Measurements from ENCODE around the gene PPM1M.

GRCh38 chr3:52254608-52255007 is 9.0 kb downstream of the PPM1M start:
- TF ChIP-seq CTCF (IDR thresholded peaks at IDR 0.05; ENCODE audit: poor library complexity, severe bottlenecking), result no peak
- TF ChIP-seq TAF1 (IDR thresholded peaks at IDR 0.05; ENCODE audit: low read depth), result no peak
- TF ChIP-seq POLR2AphosphoS5 (IDR thresholded peaks at IDR 0.05), result no peak
- TF ChIP-seq REST (IDR thresholded peaks at IDR 0.05; ENCODE audit: borderline replicate concordance), result no peak
- TF ChIP-seq RAD21 (conservative IDR thresholded peaks at IDR 0.05), result no peak
- TF ChIP-seq EZH2 (IDR thresholded peaks at IDR 0.05; ENCODE audit: borderline replicate concordance, insufficient read depth, low read length, poor library complexity, severe bottlenecking), result no peak
- no peak for TF ChIP-seq SMC3 (conservative IDR thresholded peaks at IDR 0.05; ENCODE audit: poor library complexity)
